Measurements from ENCODE around the gene APLF. TPM values are rescaled to one million over a fixed set of nuclear protein-coding genes. Genes with fewer than 3 reads are reported as not detected.

Gene APLF
- total and polyA plus RNA-seq, 10 of the 15 experiments (the other 5 are each of a cell fraction or from before 2014, with no cell fraction given), result 0.66 to 2.8 (median 1.8) TPM

DNA sequence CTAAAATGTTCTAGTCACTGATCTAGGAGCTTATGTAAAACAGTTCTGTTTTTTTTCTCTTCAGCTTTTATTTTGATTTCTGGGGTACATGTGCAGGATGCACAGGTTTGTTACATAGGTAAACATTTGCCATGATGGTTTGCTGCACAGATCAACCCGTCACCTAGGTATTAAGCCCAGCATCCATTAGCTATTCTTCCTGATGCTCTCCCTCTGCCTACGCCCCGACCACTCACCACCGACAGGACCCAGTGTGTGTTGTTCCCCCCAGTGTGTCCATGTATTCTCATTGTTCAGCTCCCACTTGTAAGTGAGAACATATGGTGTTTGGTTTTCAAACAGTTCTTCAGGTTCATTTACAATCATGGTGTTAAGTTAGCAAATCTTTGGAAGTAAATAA, 91.2 kb downstream of the APLF start (continued):
- TF ChIP-seq SREBF2 (IDR thresholded peaks at IDR 0.05; ENCODE audit: low read length) (no peak), NBN (IDR thresholded peaks at IDR 0.05) (no peak), CBFB (IDR thresholded peaks at IDR 0.05; ENCODE audit: low read depth) (no peak)

DNA sequence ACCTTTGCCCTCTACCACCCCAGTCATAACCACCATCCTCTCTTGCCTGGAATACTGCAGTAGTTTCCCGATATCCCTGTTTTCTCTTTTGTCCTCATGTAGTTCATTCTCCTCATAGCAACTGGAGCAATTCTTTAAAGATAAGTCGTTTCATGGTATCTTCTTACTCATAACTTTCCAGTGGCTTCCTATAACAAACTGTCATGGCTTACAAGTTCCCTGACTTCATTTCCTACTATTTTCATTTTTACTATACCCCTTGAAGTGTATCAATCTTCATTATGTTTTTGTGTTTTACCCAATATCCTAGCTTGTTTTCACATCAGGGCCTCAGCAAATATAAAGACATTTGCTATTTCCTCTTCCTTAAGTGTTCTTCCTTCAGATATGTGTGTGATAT, 92.3 kb downstream of the APLF start:
- Histone ChIP-seq H2AFZ (ENCODE audit: control insufficient read depth, low read depth, low read length) (no peak overlapping the region), H3K4me3 (no peak overlapping the region), H3K4me2 (ENCODE audit: control insufficient read depth, insufficient read depth) (no peak overlapping the region), H3K4me1 (ENCODE audit: control insufficient read depth, insufficient read depth, low read length) (no peaks in the 10 kb centered on the region), H3K36me3 (ENCODE audit: control insufficient read depth in 2 of 2, insufficient read depth in 2 of 2, low read length in 1 of 2) (no peaks in the 10 kb centered on the region), H3K27ac (ENCODE audit: control insufficient read depth, insufficient read depth) (no peak overlapping the region), H3K79me2 (ENCODE audit: control insufficient read depth, insufficient read depth, low read length) (no peaks in the 10 kb centered on the region), H4K20me1 (ENCODE audit: control insufficient read depth, insufficient read depth) (no peaks in the 10 kb centered on the region), H3K9me3 (replicated peaks; ENCODE audit: control insufficient read depth, insufficient read depth, low read length) (no peaks in the 10 kb centered on the region), H3K27me3 (replicated peaks in 1 of 2; ENCODE audit: control insufficient read depth in 2 of 2, insufficient read depth in 2 of 2, low read length in 1 of 2) (no peaks in the 10 kb centered on the region), H3K9ac (ENCODE audit: control insufficient read depth, insufficient read depth, low read length) (no peak overlapping the region)
- no peak for ATAC-seq
- intact Hi-C loops (cut with micrococcal nuclease; ENCODE audit: unreplicated experiment) (no loop called here), in situ Hi-C loops (cut with MboI) (no loop called here)
- SMC1A ChIA-PET (ENCODE audit: uncharacterized antibody, unreplicated experiment), result no interaction called here
- no peak for FAIRE-seq
- TF ChIP-seq HDAC2 (IDR thresholded peaks at IDR 0.05) (no peak), KLF5 (IDR thresholded peaks at IDR 0.05; ENCODE audit: partially characterized antibody) (no peak), SRF (IDR thresholded peaks at IDR 0.05; ENCODE audit: low read depth in 2 of 2, low read length in 2 of 2) (no peak)
- TF ChIP-seq, protein P1, sequence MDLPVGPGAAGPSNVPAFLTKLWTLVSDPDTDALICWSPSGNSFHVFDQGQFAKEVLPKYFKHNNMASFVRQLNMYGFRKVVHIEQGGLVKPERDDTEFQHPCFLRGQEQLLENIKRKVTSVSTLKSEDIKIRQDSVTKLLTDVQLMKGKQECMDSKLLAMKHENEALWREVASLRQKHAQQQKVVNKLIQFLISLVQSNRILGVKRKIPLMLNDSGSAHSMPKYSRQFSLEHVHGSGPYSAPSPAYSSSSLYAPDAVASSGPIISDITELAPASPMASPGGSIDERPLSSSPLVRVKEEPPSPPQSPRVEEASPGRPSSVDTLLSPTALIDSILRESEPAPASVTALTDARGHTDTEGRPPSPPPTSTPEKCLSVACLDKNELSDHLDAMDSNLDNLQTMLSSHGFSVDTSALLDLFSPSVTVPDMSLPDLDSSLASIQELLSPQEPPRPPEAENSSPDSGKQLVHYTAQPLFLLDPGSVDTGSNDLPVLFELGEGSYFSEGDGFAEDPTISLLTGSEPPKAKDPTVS (IDR thresholded peaks at IDR 0.05; ENCODE audit: low read depth, low read length), result no peak
- TF ChIP-seq, protein P2, sequence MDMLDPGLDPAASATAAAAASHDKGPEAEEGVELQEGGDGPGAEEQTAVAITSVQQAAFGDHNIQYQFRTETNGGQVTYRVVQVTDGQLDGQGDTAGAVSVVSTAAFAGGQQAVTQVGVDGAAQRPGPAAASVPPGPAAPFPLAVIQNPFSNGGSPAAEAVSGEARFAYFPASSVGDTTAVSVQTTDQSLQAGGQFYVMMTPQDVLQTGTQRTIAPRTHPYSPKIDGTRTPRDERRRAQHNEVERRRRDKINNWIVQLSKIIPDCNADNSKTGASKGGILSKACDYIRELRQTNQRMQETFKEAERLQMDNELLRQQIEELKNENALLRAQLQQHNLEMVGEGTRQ (IDR thresholded peaks at IDR 0.05; ENCODE audit: borderline replicate concordance, low read depth, low read length), result no peak
- no TSS peak for BruUV-seq (replicated peaks)
- no peak for DNase-seq (ENCODE audit: low read depth, low spot score)
- 50% methylated on average over 2 of the region's 2 CpGs for WGBS (ENCODE audit: insufficient coverage, insufficient replicate concordance, low lambda C conversion rate, missing lambda C conversion rate)
- CTCF ChIA-PET, result interaction anchor here (0.6 to 2.9 kb wide), 3 partner anchors 35 to 633 kb away, joined by 3 to 9 read pairs (median 3); no protein-coding TSS in a partner anchor
- POLR2A ChIA-PET, result no interaction called here
- RAD21 ChIA-PET (ENCODE audit: unreplicated experiment), result no interaction called here

Data from GM12878 (cell line).